ENCODE data around the gene MTCH1.

The MTCH1 gene

GRCh38 chr6:37017606-37018197 lies 31.7 kb upstream of the MTCH1 start:
- no peak for DNase-seq (ENCODE audit: low spot score)

- DNase-seq (ENCODE audit: low spot score) = no peak
Measured at GRCh38 chr6:37016995-37017394, 31.0 kb upstream of the MTCH1 start.

DNA sequence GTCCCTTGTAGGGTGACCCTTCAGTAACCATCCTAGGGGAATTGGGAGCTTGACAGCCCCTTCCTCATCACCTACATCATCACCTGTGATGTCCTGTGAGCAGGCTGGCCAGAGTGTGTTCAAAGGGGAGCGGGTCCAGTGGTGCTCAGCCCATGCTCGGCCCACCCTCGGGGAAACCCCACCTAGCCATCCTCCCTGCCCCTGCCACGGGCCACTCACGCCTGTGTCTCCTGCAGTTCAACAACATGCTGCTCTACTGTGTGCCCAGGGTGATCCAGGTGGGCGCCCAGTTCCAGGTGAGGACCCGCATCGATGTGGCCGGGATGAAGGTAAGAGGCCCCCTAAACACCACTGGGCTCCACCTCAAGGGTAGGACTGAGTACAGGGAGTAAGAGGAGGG lies 29.5 kb upstream of the MTCH1 start:
- no peak for DNase-seq (ENCODE audit: low spot score)

DNA sequence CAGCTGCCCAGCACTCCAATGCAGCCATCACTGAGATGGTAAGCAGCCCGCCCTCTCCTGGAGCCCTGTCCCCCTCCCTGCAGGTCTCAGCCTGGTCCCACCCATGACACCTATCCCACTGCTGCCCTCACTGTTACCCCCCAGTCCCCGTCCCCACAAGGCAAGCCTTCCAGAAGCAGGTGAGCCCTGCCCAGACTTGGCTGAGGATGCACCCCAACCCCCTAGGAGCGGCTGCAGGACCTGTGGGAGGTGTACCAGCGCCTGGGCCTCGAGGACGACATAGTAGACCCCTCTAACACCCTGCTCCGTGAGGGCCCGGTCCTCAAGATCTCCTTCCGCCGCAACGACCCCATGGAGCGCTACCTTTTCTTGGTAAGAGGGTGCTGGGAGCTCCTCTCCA lies 28.7 kb upstream of the MTCH1 start:
- no peak for DNase-seq (ENCODE audit: low spot score)

DNA sequence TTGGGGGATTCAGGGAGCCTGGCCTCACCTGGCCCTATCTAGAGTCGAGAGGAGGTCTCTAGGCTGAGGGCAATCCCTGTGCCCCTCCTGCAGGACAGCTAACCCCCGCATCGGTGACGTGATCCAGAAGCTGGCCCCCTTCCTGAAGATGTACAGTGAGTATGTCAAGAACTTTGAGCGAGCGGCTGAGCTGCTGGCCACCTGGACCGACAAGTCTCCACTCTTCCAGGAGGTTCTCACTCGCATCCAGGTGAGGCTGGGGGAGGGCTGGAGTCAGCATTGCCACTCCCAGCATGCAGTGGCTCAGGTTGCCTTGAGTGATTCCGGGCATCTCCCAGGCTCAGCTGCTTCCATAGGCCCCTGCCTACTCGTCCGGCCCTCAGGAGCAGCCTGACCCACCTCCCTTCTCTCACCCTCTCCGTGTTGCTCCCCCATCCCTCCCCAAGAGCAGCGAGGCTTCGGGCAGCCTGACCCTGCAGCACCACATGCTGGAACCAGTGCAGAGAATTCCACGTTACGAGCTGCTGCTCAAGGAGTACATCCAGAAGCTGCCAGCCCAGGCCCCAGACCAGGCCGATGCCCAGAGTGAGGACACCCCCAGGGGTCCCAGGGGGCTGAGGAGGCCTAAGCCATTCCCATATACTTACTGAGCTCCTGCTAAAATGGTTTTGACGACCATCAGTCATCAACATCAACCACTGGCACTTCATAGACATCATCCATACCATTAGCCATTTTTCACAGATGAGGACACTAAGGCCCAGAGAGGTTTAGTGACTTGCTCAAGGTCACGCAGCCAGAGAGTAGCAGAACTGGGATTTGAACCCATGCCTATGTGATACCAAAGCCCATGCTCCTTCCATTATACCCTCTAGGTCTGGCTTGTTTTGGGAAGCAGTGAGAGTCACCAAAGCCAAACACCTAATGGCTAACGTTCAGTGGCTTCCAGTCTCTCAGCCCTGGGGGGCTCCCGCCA lies 27.8 kb upstream of the MTCH1 start:
- DNase-seq (ENCODE audit: low spot score) = no peak

- DNase-seq (ENCODE audit: low spot score) = no peak
Measured at GRCh38 chr6:37011656-37012378, 25.8 kb upstream of the MTCH1 start.

DNA sequence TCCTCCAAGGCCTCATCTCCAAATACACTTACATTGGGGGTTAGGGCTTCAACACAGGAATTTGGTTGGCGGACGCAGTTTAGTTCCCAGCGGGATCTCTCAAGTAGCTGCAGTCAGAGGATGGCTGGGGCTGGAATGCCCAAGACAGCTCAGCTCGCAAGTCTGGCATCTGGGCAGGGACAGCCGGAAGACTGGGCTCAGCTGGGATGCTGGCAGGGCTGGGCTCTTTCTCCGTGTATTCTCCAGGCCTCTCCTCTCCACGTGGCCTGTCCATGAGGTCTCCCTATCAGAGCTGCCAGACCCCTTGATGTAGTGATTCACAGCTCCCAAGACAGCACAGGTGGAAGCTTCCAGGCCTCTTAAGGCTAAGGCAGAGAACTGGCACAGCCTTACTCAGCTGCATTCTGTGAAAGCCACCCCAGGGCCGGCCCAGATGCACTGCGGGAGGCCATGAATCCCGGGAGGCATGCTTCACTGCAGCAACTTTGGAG lies 24.5 kb upstream of the MTCH1 start:
- no peak for DNase-seq (ENCODE audit: low spot score)

GRCh38 chr6:37008484-37009465 lies 22.8 kb upstream of the MTCH1 start:
- no peak for DNase-seq (ENCODE audit: low spot score)

GRCh38 chr6:37007340-37008043 lies 21.5 kb upstream of the MTCH1 start:
- DNase-seq (ENCODE audit: low spot score) = peak; percentile 76

DNA sequence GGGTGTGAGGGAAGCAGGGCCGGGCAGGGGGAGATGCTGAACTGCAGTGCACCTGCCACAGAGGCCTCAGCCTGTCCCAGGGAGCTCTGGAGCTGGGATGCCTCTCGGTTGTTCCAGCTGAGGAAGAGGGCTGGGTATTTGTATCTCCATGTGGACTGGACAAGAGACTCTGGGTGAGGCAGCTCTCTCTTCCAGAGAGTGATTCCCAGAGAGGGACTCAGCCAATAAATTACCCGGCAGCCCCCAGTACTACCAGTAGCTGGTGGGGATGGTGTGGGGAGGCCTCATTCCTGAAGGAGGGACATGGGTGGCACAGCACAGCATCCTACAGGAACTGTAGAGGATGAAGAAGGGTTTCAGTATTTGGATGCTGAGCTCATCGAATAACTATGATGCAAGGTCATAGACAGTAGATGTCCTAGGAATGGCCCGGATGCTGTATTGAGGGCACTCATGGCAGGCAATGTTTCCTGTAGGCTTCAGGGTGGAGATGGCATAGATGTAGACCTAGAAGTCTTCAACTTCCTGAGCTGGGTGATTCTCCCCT lies 20.9 kb upstream of the MTCH1 start:
- peak; percentile 39 for DNase-seq (ENCODE audit: low spot score)

DNA sequence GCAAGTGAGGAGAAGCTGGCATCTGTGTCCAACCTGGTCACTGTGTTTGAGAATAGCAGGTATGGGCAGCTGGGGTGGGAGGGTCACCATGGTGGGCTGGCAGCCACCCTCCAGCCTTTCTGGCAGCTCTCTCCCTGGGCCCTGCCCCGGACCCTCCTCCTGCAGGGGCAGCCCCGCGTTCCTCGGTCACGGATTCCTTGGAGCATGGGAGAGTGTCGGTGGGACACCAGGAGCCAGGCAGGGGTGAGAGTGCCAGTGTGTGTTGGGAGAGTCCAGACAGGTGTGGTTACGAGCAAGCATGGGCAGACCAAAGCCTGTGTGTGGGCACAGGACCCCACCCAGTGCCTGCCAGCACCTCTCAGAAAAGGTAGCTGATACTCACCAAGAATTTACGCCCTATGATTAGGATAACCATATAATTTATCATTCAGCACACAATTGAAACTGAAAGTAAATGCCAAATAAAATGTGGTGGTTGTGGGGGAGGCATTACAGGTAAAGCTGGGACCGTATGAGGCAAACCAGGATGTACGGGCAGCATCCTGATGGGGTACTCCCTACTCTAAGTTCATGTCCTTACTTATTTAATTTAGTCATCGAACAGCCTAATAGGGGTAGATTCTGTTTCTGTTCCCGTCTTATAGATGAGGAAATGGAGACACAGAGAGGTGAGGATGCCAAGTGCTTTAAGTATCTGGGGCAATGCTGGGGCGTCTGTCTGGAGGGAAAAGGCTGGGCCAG lies 20.0 kb upstream of the MTCH1 start:
- DNase-seq (ENCODE audit: low spot score) = peak; percentile 58

GRCh38 chr6:37005061-37005810 lies 19.2 kb upstream of the MTCH1 start, which contains the start of gene FGD2:
Gene FGD2 (plus strand): TSS chr6:37005655. CDS start chr6:37005818, 163 bp downstream.
- DNase-seq (ENCODE audit: low spot score) = peak; percentile 90

DNA sequence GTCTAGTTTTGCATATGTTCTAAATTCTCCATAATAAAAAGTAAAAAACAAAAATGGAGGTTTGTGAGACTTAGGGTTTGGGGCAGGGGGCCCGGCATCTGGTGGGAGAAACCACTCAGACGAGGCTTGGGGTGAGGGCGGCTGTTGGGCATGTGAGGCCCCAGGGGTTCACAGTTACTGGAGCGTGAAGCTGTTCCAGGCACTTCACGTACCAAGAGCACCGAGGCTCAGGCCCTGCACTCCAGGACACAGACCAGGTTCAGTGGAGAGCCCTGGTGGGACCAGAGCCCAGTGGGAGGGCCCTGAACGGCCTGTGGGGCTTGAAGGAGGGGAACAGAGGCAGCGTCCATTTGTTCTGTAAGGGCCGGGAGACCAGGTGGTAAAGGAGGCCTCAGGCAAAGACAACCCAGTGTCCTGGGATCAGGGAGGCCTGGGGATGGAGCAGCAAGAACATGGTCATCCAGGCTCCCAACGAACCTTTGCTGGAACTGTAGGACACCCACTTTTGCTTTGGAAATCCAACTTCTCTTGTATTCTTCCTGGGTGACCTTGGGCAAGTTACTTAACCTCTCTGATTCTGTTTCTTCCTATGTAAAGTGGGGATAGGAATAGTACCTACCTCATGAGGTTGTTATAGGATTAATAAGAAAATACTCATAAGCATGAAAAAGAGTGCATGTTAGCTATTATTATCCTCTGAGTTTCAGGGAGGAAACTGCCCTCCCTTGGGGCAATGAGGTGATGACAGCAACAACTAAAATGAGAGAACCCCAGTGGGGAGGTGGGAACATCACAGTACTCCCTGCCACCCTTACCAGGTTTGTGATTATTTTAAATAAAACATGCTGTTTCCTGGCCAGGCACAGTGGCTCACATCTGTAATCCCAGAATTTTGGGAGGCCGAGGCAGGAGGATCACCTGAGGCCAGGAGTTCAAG lies 18.3 kb upstream of the MTCH1 start:
- peak; percentile 80 for DNase-seq (ENCODE audit: low spot score)

GRCh38 chr6:36999751-37000125 lies 13.7 kb upstream of the MTCH1 start:
- DNase-seq (ENCODE audit: low spot score) = no peak

GRCh38 chr6:36999061-36999750 lies 13.2 kb upstream of the MTCH1 start:
- peak; percentile 49 for DNase-seq (ENCODE audit: low spot score)

DNA sequence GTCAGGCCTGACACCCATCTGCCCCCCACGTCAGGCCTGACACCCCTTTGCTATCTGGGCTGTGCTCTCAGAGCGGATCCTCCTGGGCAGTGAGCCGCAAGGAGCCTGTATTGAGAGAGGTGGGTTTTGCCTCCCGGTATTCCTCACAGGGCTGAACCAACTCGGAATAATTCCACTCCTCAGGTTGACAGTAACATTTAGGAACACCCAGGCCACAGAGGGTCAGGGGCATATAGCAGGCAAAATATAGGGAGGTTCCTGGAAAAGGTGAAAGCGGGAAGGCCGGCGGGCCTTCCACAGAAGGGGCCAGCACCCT lies 12.7 kb upstream of the MTCH1 start:
- no peak for DNase-seq (ENCODE audit: low spot score)
